HepG2 (cell line): ENCODE results near the gene TATDN2. TPM values are rescaled to one million over a fixed set of nuclear protein-coding genes. Genes with fewer than 3 reads are reported as not detected.

Source experiments
- ASH2L ChIP-seq: fragments of 300-600, 200-600 bp; sonication (generic); IDR thresholded peaks from 2 replicates; pipeline ENCODE4 v1.7.0; 2017; ENCODE audit warnings: low read depth, mild to moderate bottlenecking, moderate library complexity, mixed read lengths, low read length; ENCODE audit not compliant: insufficient read length
- CCAR2 ChIP-seq: fragments of 200-400 bp; formaldehyde crosslinking; optimal IDR thresholded peaks from 2 replicates; pipeline ENCODE3; 2018; ENCODE audit warnings: low read depth, mild to moderate bottlenecking, low read length, moderate library complexity
- GATAD1 ChIP-seq: IDR thresholded peaks from 2 replicates; pipeline ENCODE4 v1.6.1; 2016; ENCODE audit warnings: missing genetic modification reagents, missing compliant biosample characterization
- KDM1A ChIP-seq: IDR thresholded peaks from 2 replicates; pipeline ENCODE4 v1.6.1; 2016; ENCODE audit warnings: missing compliant biosample characterization
- KDM3A ChIP-seq: IDR thresholded peaks from 2 replicates; pipeline ENCODE4 v1.6.1; 2018; ENCODE audit warnings: low read depth, missing compliant biosample characterization
- KLF16 ChIP-seq, 2 experiments: sonication (generic) in 1 of 2; formaldehyde crosslinking in 1 of 2; IDR thresholded peaks; 2 replicates each; pipeline versions ENCODE4 v1.6.1 to v1.8.0; 2016 to 2023; ENCODE audit warnings: missing genetic modification reagents in 2 of 2, missing compliant biosample characterization in 1 of 2
- MED1 ChIP-seq: sonication (generic); formaldehyde crosslinking; IDR thresholded peaks from 2 replicates; pipeline ENCODE4 v1.4.0; 2020; ENCODE audit warnings: missing genetic modification reagents
- SIN3A ChIP-seq: IDR thresholded peaks from 2 replicates; pipeline ENCODE4 v1.6.1; 2011; ENCODE audit warnings: low read depth, mild to moderate bottlenecking, control low read depth, low read length, borderline replicate concordance
- SMC3 ChIP-seq: IDR thresholded peaks from 2 replicates; pipeline ENCODE4 v1.6.1; 2011; ENCODE audit warnings: low read length, improper control_type of control experiment
- STAT5B ChIP-seq: sonication (generic); formaldehyde crosslinking; IDR thresholded peaks from 2 replicates; pipeline ENCODE4 v1.4.0; 2020; ENCODE audit warnings: missing genetic modification reagents
- TBL1XR1 ChIP-seq: fragments of 150-350 bp; IDR thresholded peaks from 2 replicates; pipeline ENCODE4 v1.6.1; 2014; ENCODE audit warnings: borderline replicate concordance, low read length; ENCODE audit not compliant: partially characterized antibody
- ZC3H13 ChIP-seq: sonication (generic); formaldehyde crosslinking; IDR thresholded peaks from 2 replicates; pipeline ENCODE4 v1.8.1; 2023; ENCODE audit warnings: mild to moderate bottlenecking, missing genetic modification reagents, moderate library complexity
- ZMYM4 ChIP-seq: sonication (generic); formaldehyde crosslinking; IDR thresholded peaks from 2 replicates; pipeline ENCODE4 v1.8.1; 2023; ENCODE audit warnings: mild to moderate bottlenecking, missing genetic modification reagents
- ZNF101 ChIP-seq: sonication (generic); formaldehyde crosslinking; IDR thresholded peaks from 2 replicates; pipeline ENCODE4 v1.4.0; 2020; ENCODE audit warnings: mild to moderate bottlenecking, low read depth, missing genetic modification reagents, borderline replicate concordance
- ZNF264 ChIP-seq: sonication (generic); formaldehyde crosslinking; IDR thresholded peaks from 2 replicates; pipeline ENCODE4 v1.4.0; 2020; ENCODE audit warnings: missing genetic modification reagents
- ZNF547 ChIP-seq: sonication (generic); formaldehyde crosslinking; IDR thresholded peaks from 2 replicates; pipeline ENCODE4 v1.5.1; 2020; ENCODE audit warnings: mild to moderate bottlenecking, missing genetic modification reagents
- ZNF644 ChIP-seq: IDR thresholded peaks from 2 replicates; pipeline ENCODE4 v1.6.1; 2016; ENCODE audit warnings: low read depth
- ZNF792 ChIP-seq: IDR thresholded peaks from 2 replicates; pipeline ENCODE4 v1.6.1; 2016
- ZNF83 ChIP-seq: sonication (generic); formaldehyde crosslinking; IDR thresholded peaks from 2 replicates; pipeline ENCODE4 v1.4.0; 2020; ENCODE audit warnings: missing genetic modification reagents, mild to moderate bottlenecking, borderline replicate concordance
- polyA plus RNA-seq, 8 experiments: library from polyadenylated mRNA; depleted of rRNA in 3 of 8; stranded (reverse) in 7 of 8; unstranded in 1 of 8; fragments of >200 nt; fragmentation: Illumina TruSeq in 4 of 8; extraction: Trizol in 4 of 8; gene quantifications; 2 replicates each; pipeline versions ENCODE4 v1.2.1 to v1.2.3, GENCODE V29; 2011 to 2016; ENCODE audit warnings: low read depth in 4 of 8, missing spikeins in 1 of 8, mixed read lengths in 1 of 8; ENCODE audit not compliant: insufficient read depth in 1 of 8
- total RNA-seq, 5 experiments: library from RNA; depleted of rRNA; stranded (reverse); fragments of >200 nt; fragmentation: Illumina TruSeq; extraction: Trizol; gene quantifications; 2 replicates each; pipeline ENCODE4 v1.2.3, GENCODE V29; 2016; ENCODE audit warnings: low read depth in 1 of 5
- TF ChIP-seq, protein P1 (sequence below): sonication (generic); formaldehyde crosslinking; IDR thresholded peaks from 2 replicates; pipeline ENCODE4 v1.4.0; 2020; ENCODE audit warnings: low read depth, missing genetic modification reagents
- TF ChIP-seq, protein P2 (sequence below): sonication (generic); formaldehyde crosslinking; IDR thresholded peaks from 2 replicates; pipeline ENCODE4 v1.4.0; 2020; ENCODE audit warnings: missing genetic modification reagents
- TF ChIP-seq, protein P3 (sequence below): sonication (generic); formaldehyde crosslinking; IDR thresholded peaks from 2 replicates; pipeline ENCODE4 v1.5.1; 2020; ENCODE audit warnings: missing genetic modification reagents, mild to moderate bottlenecking, borderline replicate concordance
- TF ChIP-seq, protein P4 (sequence below): sonication (generic); formaldehyde crosslinking; IDR thresholded peaks from 2 replicates; pipeline ENCODE4 v1.4.0; 2020; ENCODE audit warnings: mild to moderate bottlenecking, missing genetic modification reagents

TATDN2 gene
- total and polyA plus RNA-seq, 2 of the 13 experiments (the other 11 are each of a cell fraction or from before 2014, with no cell fraction given), result 12.1 to 21.9 TPM

DNA sequence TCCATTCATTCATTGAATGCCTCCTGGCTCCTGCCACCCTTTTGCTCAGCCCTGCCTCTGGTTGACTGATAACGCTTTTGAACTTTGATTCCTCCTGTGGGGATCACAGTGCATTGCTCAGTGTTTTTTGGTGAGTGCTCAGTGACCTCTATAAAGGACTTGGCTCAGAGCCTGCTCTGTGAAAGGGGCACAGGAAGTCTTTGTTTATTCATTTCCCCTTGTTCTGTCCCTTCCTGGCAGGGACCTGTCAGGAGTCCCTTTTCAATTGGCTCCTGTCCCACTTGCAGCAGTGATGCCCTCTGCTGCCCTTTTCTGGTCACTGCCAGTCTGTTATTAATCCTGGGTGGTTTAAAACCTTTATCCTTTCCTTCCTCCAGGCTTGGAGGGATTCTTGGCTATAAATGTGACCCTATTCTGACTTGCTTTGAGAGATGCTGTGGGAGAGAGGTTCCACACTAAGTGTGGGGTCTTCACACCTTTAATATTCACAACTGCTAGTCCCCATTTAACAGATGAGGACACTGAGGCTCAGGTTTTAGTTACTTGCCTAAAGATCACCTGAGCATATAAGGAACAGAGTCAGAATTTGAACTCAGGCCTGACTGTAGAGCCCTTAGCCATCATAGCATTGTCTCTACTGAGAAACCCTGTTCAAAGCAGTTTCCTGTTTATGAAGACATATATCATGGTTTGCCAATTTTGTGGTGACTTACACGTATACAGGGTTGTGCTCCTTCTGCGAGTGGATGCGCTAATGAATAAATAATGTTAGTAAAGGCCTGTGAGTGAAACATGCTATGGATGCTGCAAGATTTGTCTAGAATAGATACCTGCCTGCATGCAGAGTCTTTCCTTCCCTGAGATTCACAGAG is 23.2 kb upstream of the TATDN2 start (continued):
- TF ChIP-seq, protein P1, sequence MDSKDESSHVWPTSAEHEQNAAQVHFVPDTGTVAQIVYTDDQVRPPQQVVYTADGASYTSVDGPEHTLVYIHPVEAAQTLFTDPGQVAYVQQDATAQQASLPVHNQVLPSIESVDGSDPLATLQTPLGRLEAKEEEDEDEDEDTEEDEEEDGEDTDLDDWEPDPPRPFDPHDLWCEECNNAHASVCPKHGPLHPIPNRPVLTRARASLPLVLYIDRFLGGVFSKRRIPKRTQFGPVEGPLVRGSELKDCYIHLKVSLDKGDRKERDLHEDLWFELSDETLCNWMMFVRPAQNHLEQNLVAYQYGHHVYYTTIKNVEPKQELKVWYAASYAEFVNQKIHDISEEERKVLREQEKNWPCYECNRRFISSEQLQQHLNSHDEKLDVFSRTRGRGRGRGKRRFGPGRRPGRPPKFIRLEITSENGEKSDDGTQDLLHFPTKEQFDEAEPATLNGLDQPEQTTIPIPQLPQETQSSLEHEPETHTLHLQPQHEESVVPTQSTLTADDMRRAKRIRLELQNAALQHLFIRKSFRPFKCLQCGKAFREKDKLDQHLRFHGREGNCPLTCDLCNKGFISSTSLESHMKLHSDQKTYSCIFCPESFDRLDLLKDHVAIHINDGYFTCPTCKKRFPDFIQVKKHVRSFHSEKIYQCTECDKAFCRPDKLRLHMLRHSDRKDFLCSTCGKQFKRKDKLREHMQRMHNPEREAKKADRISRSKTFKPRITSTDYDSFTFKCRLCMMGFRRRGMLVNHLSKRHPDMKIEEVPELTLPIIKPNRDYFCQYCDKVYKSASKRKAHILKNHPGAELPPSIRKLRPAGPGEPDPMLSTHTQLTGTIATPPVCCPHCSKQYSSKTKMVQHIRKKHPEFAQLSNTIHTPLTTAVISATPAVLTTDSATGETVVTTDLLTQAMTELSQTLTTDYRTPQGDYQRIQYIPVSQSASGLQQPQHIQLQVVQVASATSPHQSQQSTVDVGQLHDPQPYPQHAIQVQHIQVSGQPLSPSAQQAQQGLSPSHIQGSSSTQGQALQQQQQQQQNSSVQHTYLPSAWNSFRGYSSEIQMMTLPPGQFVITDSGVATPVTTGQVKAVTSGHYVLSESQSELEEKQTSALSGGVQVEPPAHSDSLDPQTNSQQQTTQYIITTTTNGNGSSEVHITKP, result 0 out of 2 replicates have a peak, but pooled peaks have one; percentile 66
- TF ChIP-seq SIN3A, result peak; percentile 66; the same call in 1 of the 2 replicates
- TF ChIP-seq ASH2L, result peak; percentile 63
- TF ChIP-seq STAT5B (CRISPR knock-in tag), result no peak
- TF ChIP-seq TBL1XR1, result peak; percentile 46
- TF ChIP-seq ZNF547 (CRISPR knock-in tag), result no peak
- peak; percentile 87 for TF ChIP-seq ZMYM4 (CRISPR knock-in tag)
- TF ChIP-seq KDM1A (CRISPR knock-in tag), result peak; percentile 75
- TF ChIP-seq KDM3A (CRISPR knock-in tag), result peak; percentile 65; the same call in 1 of the 2 replicates
- TF ChIP-seq CCAR2, result no peak
- TF ChIP-seq ZNF792, result peak; percentile 66
- peak; percentile 99 for TF ChIP-seq ZNF644 (CRISPR knock-in tag)
- TF ChIP-seq ZC3H13 (CRISPR knock-in tag), result no peak
- 0 out of 2 replicates have a peak, but pooled peaks have one; percentile 40 for TF ChIP-seq ZNF264
- TF ChIP-seq, protein P2, sequence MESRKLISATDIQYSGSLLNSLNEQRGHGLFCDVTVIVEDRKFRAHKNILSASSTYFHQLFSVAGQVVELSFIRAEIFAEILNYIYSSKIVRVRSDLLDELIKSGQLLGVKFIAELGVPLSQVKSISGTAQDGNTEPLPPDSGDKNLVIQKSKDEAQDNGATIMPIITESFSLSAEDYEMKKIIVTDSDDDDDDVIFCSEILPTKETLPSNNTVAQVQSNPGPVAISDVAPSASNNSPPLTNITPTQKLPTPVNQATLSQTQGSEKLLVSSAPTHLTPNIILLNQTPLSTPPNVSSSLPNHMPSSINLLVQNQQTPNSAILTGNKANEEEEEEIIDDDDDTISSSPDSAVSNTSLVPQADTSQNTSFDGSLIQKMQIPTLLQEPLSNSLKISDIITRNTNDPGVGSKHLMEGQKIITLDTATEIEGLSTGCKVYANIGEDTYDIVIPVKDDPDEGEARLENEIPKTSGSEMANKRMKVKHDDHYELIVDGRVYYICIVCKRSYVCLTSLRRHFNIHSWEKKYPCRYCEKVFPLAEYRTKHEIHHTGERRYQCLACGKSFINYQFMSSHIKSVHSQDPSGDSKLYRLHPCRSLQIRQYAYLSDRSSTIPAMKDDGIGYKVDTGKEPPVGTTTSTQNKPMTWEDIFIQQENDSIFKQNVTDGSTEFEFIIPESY (CRISPR knock-in tag), result peak; percentile 70
- TF ChIP-seq, protein P3, sequence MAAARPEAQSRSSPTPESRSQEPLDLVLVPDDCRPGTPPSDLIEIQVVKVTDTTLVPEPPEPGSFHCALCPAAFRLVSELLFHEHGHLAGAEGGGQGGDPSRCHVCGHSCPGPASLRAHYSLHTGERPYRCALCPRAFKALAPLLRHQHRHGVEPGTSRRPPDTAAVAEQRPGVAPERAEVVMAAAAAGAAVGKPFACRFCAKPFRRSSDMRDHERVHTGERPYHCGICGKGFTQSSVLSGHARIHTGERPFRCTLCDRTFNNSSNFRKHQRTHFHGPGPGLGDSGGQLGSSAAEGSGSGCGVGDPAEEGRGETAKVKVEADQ (CRISPR knock-in tag), result no peak
- TF ChIP-seq, protein P4, sequence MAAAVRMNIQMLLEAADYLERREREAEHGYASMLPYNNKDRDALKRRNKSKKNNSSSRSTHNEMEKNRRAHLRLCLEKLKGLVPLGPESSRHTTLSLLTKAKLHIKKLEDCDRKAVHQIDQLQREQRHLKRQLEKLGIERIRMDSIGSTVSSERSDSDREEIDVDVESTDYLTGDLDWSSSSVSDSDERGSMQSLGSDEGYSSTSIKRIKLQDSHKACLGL (CRISPR knock-in tag), result no peak
- no peak for TF ChIP-seq ZNF83 (CRISPR knock-in tag)
- no peak for TF ChIP-seq ZNF101
- peak; percentile 99 for TF ChIP-seq SMC3
- peak; percentile 59; the same call in 1 of the 2 replicates for TF ChIP-seq GATAD1
- TF ChIP-seq MED1 (CRISPR knock-in tag), result peak; percentile 97
- TF ChIP-seq KLF16 (CRISPR knock-in tag; IDR thresholded peaks at IDR 0.05), result peak in 1 of 2 experiments; percentile 87; a peak in 2 of 4 replicates
